ENCODE measurements around the gene MAPK1. TPM values are rescaled to one million over a fixed set of nuclear protein-coding genes. Genes with fewer than 3 reads are reported as not detected.
"Not testable (repeated sequence)": the region's sequence is repeated elsewhere in the genome, so short reads cannot be mapped to it uniquely, and the experiment has no call there.

The MAPK1 gene
- polyA plus RNA-seq, 4 donors: 118 to 128 (median 125) TPM

DNA sequence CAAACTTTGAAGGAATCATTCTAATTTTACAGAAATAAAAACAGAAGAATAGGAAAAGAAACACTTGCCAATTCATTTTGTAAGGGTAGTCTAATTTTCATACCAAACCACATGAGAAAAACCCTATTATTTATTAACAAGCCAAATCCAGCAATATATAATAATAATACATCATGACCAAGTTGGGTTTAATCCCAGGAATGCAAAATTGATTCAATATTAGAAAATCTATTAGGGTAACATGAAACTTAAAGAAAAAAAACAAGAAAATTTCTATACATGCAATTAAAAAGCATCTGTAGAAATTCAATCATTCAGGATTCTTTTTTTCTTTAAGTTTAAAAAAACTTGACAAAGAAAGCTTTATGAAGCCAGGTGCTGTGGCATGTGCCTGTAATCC is 16.8 kb downstream of the MAPK1 start:
- no peak for DNase-seq (ENCODE audit: low read depth in 4 of 4, low spot score in 2 of 4)

DNA sequence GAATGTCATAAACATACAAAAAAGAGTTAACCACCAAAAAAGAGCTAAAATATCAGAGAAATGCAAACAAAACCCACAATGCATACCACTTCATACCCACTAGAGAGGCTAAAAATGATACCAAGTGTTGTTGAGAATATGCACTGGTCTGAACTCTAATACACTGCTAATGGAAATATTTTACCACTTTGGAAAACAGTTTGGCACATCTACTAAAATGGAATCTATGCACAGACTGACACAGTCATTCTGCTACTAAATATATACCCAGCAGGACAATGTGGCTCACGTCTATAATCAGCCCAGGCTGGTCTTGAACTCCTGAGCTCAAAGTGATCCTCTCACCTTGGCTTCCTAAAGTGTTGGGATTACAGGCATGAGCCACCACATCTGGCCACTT is 18.0 kb downstream of the MAPK1 start:
- DNase-seq (ENCODE audit: low read depth in 4 of 4, low spot score in 2 of 4): no peak

DNA sequence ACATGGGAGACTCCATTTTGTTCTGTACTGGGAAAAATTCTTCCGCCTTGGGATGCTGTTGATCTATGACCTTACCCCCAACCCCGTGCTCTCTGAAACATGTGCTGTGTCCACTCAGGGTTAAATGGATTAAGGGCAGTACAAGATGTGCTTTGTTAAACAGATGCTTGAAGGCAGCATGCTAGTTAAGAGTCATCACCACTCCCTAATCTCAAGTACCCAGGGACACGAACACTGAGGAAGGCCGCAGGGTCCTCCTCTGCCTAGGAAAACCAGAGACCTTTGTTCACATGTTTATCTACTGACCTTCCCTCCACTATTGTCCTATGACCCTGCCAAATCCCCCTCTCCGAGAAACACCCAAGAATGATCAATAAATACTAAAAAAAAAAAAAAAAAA is 19.4 kb downstream of the MAPK1 start:
- not testable (repeated sequence) for DNase-seq (ENCODE audit: low read depth in 4 of 4, low spot score in 2 of 4)

DNA sequence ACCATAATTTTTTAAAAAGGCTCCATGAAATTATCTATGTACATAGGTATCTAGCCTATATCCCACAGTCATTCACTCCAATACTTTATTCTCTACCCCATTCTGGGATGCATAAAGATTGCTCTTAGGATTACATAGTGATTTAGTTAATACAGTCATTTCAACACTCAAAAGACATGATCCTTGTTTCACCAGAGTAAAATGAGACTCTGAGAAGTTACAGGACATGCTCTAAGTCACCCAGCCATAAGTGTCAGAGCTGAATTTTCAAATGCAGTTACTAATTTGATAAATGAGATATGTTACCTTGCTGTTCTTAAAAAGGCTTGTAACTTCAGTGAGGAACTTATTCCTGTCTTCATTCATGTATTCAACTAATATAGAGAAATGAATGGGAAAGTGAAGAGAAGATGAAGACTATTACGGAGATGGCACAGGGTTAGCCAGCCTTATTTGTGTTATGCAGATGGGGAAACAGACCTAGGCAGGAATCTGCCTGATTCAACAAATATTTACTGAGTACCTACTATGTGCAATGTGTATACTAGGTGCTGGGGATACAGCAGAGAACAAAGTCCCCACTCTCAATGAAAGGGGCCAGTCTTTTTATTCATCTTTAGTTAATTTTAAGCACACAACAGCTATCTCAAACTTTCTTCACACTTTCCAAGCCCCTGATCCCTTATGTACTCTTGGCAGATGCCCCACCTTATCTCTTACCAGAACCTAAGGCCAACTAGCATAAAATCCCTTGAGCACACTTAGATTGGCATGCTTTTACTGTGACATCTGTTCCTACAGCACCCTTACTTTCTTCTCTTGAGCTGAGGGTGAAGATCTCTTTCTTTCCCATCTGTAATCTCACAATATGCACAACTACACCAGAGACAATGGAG is 21.6 kb downstream of the MAPK1 start:
- no peak for DNase-seq (ENCODE audit: low read depth in 4 of 4, low spot score in 2 of 4)

DNA sequence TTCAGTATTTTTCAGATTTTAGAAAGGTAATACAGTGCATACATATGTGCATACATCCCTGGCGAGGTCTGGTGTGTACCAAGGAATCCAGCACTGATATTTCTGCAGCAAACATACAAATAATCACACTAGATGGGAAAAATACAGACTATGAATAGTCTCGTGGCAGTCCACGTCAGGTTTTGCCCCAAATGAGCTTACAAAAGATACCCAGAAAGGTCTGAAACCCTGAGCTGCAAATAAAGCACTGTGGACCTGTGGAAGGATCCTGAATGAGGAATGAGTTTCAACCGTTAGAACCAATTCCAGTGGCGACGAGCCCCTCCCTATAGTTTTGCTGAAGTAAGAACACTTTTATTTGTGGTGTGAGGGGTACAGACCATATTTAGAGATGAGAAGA is 24.5 kb downstream of the MAPK1 start:
- no peak for DNase-seq (ENCODE audit: low read depth in 4 of 4, low spot score in 2 of 4)

DNA sequence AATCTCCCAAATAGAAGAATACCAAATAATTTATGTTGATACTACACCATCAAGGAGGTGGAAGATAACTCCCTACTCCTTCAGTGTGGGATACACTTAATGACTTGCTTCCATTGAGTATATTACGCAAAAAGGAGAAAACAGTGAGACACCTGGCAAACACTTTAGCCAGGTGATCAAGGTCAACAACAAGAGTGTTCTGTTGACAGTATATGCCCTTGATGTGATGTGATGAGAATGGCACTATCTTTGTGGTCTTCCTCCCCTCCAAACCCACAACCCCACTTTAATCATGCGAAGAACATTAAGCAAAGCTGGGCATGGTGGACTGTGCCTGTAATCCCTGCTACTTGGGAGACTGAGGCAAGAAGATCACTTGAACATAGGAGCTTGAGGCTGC is 26.0 kb downstream of the MAPK1 start:
- no peak for DNase-seq (ENCODE audit: low read depth in 4 of 4, low spot score in 2 of 4)

DNA sequence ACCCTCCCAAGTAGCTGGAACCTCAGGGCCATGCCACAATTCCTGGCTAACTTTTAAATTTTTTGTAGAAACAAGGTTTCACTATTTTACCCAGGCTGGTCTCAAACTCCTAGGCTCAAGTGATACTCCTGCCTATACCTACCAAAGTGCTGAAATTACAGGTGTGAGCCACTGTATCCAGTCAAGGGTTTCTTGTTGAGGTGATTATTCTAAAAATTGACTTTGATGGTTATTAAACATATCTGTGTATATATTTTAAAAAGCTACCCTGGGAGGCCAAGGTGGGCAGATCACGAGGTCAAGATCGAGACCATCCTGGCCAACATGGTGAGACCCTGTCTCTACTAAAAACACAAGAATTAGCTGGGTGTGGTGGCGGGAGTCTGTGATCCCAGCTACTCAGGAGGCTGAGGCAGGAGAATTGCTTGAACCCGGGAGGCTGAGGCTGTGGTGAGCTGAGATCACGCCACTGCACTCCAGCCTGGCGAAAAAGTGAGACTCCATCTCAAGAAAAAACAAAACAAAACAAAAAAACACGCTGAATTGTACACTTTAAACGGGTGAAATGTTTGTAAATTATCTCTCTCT is 27.1 kb downstream of the MAPK1 start:
- no peak for DNase-seq (ENCODE audit: low read depth in 4 of 4, low spot score in 2 of 4)

DNA sequence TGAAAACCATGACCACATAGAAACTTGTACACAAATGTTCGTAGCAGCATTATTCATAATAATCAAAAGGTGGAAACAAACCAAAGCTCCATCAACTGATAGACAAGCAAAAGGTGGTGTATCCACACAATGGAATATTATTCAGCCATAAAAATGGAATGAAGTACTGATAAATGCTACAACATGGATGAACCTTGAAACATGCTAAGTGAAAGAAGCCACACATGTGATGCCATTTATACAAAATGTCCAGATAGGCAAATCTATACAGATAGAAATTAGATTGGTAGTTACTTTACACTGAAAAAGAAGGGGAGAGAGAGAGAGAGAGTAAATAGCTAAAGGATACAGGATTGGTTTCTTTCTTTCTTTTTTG is 27.7 kb downstream of the MAPK1 start:
- DNase-seq (ENCODE audit: low read depth in 4 of 4, low spot score in 2 of 4): no peak

DNA sequence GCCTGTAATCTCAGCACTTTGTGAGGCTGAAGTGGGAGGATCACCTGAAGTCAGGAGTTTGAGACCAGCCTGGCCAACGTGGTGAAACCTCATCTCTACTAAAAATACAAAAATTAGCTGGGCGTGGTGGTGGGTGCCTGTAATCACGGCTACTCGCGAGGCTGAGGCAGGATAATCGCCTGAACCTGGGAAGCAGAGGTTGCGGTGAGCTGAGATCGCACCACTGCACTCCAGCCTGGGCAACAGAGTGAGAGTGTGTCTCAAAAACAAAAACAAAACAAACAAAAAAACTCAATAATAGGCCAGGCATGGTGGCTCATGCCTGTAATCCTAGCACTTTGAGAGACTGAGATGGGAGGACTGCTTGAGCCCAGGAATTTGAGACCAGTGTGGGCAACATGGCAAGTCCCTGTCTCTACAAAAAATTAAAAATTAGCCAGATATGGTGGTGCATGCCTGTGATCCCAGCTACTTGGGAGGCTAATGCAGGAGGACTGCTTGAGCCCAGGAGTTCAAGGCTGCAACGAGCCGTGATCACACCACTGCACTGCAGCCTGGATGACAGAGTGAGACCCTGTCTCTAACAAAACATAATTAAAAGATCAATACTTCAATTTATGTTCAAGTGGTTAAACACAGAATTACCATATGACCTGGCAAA is 28.2 kb downstream of the MAPK1 start:
- not testable (repeated sequence) for DNase-seq (ENCODE audit: low read depth in 4 of 4, low spot score in 2 of 4)

DNA sequence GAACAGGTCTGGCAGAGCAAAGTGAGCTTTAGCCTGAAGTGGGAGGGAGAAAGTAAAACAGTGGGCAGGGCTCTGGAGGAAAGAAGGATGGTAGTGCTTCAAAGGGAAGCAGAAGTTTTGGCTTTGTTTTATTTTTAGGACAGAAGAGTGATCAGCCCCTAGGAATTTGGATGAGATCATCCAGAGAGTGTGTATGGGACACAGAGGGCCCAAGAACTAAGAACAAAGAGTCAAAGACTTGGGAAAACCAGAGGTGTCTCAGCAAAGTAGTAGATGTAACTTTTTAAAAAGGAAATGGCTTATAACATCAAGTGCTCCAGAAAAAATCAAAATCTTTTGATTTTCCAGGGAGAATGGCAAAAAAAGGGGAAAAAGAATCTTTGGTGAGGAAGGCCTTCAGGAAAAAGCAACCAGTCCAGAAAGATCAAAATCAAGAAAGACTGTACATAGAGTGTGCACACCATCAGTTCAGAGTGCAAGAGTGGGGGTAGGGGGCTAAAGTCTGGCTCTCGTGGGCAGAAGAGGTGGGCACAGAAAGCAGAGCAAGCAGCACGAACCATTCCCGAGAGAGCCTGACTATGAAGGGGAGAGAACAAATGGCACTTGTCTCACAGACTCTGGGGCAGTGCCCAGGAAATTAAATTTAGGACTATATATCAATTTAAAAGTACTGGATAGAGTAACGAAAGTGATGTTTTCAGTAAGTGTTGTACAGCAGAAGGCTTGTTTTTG is 30.0 kb downstream of the MAPK1 start:
- DNase-seq (ENCODE audit: low read depth in 4 of 4, low spot score in 2 of 4): peak in 2 of 4 donors; percentile 6 to 23

DNA sequence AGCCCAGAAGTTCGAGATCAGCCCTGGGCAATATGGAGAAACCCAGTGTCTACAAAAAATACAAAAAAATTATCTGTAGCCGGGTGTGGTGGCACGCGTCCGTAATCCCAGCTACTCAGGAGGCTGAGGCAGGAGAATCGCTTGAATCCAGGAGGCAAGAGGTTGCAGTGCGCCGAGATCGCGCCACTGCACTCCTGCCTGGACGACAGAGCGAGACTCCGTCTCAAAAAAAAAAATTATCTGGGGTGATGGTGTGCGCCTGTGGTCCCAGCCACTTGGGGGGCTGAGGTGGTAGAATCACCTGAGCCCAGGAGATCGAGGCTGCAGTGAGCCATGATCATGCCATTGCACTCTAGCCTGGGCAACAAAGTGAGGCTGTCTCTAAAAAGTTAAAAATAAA is 31.0 kb downstream of the MAPK1 start:
- DNase-seq (ENCODE audit: low read depth in 4 of 4, low spot score in 2 of 4): not testable (repeated sequence)

DNA sequence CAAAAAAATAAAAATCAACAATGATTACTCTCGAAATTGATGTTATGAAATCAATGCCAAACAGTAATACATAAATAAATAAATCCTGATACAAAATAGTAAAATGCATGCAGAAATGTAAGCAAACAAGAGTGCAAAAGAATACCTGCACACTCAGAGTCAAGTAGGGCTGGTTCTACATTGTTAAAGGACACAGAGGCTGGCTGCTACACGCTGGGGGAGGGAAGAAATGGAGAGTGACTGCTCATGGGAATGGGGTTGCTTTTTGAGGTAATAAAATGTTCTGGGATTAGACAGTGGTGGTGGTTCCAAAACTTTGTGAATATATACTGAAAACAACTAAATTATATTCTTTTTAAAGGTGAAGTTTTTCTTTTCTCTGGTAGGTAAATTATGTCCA is 32.1 kb downstream of the MAPK1 start:
- no peak for DNase-seq (ENCODE audit: low read depth in 4 of 4, low spot score in 2 of 4)

DNA sequence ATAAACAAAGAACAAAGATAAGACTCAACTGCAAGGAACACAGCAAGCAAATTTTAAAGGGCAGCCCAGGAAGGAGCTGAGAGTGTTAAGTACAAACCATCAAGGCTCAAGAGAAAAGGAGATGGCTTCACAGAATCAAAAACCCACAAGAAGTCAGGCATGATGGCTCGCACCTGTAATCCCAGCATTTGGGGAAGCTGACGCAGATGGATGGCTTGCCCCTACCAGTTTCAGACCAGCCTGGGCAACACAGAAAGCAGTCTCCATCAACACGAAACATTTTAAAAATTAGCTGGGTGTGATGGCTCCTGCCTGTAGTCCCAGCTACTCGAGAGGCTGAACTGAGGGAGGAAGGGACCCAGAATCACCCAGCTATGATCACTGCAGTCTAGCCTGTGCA is 32.6 kb downstream of the MAPK1 start:
- no peak for DNase-seq (ENCODE audit: low read depth in 4 of 4, low spot score in 2 of 4)

DNA sequence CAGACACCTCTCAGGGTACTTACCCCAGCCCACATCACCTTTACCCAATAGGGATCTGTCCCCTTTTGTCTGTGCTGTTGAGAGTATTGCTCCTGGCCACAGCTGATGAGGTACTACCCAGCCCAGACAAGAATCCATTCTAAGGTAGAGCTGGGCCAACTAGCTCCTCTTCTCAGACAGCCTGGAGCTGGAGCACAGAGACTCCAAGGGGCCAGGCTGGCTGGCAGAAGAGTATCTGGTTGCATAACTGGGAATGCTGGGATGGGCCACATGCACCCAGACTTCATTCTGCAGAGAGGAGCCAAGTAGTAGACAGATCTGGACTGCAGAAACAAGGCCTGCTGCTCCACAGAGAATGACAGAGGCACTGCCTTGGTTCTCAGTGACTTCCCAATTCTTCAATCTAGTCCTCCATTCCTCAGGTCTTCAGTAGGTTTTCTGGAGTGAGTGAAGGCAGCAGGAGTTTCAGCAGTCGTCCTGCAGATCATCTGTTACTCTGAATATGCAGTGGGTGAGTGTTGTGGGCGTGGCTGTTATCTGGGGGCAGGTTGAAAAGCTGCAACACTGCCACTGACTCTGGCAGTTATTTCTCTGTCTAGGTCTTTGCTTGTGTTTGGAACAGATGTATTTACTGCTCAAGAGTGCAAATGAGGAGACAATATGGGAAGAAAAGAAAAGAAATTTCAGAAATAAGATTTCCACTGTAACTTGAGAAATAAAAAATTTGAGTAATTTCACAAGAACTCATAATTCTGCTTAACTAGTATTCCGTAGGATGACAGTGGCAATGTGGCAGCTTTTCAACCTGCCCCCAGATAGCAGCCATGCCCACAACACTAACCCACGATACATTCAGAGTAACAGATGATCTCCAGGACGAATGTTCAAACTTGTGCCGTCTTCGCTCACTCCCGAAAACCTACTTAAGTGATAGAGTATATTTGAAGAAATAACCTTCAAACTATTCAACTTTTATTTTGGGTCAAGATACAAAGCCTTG is 34.9 kb downstream of the MAPK1 start:
- DNase-seq (ENCODE audit: low read depth in 4 of 4, low spot score in 2 of 4): no peak

DNA sequence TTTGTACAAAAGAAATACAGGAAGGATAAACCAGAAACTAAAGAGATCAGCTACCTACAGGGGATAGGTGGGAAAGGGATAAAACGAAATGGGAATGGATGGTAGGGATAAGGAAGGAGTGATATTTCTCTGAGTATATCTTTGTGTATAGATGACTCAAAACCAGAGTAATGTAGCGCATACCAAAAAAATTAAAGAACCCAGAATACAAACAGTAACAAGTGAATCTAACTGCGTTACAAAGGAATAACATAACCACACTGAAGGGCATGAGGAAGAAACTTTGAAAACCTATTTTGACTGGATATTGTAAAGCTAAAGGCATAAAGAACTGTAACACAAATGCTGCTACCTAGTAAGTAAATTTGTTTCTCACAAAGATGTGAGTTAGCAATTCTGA is 37.9 kb downstream of the MAPK1 start:
- DNase-seq (ENCODE audit: low read depth in 4 of 4, low spot score in 2 of 4): no peak

DNA sequence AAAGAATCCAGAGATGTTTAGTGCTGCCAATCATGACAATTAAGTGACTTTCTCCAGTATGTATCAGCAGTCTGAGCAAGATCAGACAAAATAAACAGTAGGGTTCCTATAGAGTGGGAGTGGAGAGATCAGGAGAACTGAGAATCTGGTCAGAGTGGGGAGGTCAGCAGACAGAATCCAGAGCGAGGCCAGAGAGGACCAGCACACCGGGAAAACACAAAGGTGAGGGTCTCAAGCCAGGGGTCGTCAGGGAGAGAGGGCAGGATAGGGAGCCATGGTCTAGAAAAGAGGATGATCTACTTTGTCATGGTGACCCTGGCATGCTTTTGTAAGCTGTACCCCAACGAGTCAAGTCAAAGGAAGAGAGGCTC is 39.2 kb downstream of the MAPK1 start:
- DNase-seq (ENCODE audit: low read depth in 4 of 4, low spot score in 2 of 4): no peak

DNA sequence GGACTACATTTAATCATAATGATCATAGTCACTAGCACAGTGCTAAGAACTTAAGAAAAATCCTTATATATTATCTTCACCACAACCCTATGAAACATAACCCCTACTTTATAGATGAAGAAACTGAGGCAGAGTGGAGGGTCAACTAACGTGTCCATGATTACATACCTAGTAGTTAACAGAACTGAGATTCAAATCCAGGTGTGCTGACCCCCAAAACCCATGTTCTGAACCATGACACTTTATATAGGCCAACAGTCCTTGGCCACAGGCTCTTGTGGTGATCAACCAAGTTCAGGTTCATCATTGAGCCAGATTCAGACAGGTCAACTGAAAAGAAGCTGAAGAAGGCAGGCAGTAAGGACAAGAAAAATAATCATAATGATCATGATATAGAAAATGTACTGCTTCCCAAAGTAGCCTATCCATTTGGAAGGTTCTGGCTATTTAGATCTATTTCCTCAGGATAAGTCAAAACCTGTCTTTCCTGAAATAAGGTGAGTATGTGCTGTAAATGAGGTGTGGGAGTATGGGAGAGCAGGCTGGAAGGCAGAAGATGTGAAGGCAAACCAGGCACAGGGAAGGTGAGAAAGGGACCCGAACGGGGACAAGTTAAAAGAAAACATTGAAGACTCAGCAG is 39.7 kb downstream of the MAPK1 start:
- DNase-seq (ENCODE audit: low read depth in 4 of 4, low spot score in 2 of 4): no peak

DNA sequence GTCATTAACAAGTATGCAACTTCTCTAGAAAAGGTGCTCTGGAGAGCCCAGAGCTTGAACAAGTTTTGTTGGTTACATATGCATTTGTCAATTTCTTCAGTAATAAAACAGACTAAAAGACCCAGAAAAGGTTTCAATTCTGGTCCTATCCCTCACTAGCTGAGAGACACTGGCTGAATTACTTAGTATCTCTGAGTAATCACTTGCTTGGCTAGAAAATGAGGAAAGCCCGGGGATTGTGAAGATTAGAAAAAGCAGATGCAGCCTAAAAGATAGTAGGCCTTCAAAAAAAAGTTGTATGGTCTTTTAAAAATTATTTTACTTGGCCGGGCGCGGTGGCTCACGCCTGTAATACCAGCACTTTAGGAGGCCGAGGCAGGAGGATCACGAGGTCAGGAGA is 41.2 kb downstream of the MAPK1 start:
- DNase-seq (ENCODE audit: low read depth in 4 of 4, low spot score in 2 of 4): no peak

DNA sequence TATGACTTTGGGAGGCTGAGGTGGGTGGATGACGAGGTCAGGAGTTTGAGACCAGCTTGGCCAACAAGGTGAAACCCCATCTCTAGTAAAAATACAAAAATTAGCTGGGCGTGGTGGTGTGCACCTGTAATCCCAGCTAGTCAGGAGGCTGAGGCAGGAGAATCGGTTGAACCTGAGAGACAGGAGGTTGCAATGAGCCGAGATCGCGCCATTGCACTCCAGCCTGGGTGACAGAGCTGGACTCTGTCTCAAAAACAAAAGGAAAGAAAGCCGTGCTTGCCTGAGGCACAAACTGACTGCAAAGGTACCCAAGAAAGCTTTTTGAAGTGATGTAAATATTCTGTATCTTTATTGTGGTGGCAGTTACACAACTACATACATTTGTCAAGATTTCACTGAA is 42.5 kb downstream of the MAPK1 start:
- not testable (repeated sequence) for DNase-seq (ENCODE audit: low read depth in 4 of 4, low spot score in 2 of 4)

Data from left renal cortex interstitium (tissue), 4 donors.